ENCODE measurements around the gene SEPTIN8. TPM values are rescaled to one million over a fixed set of nuclear protein-coding genes. Genes with fewer than 3 reads are reported as not detected.

Gene SEPTIN8
- total and polyA plus RNA-seq, 2 donors (not counting 1 experiment from before 2014, with no cell fraction given) = 4.0 to 5.9 TPM

- Histone ChIP-seq H3K27ac (ENCODE audit: low read length in 2 of 2) (no peak overlapping the region), H3K4me1 (ENCODE audit: control insufficient read depth in 2 of 2, insufficient read depth in 2 of 2, low read length in 2 of 2) (peaks cover 4 to 6% of the 10 kb centered on the region in 2 donors), H3K9ac (ENCODE audit: low read length) (no peak overlapping the region), H3K36me3 (replicated peaks in 1 of 2; ENCODE audit: control extremely low read depth in 1 of 2, control insufficient read depth in 1 of 2, extremely low read depth in 1 of 2, insufficient read depth in 2 of 2, low read length in 1 of 2) (no peaks in the 10 kb centered on the region), H3K4me2 (replicated peaks; ENCODE audit: low read depth, low read length, poor library complexity, severe bottlenecking) (no peak overlapping the region), H2AFZ (ENCODE audit: insufficient read depth, low read depth, low read length, poor library complexity, severe bottlenecking) (no peak overlapping the region), H3K79me2 (ENCODE audit: control insufficient read depth, insufficient read depth, low read length) (no peaks in the 10 kb centered on the region), H4K20me1 (ENCODE audit: control insufficient read depth, insufficient read depth, low read length, poor library complexity, severe bottlenecking) (no peaks in the 10 kb centered on the region), H3K4me3 (ENCODE audit: control extremely low read depth in 1 of 5, extremely low read depth in 1 of 5, insufficient read depth in 1 of 5, low read depth in 2 of 5, low read length in 4 of 5) (no peak overlapping the region), H3K27me3 (replicated peaks in 1 of 4; ENCODE audit: control extremely low read depth in 1 of 4, control insufficient read depth in 3 of 4, insufficient read depth in 4 of 4, low read length in 3 of 4) (peaks cover 0 to 20% (median 1%) of the 10 kb centered on the region in 4 experiments), H3K9me3 (ENCODE audit: control extremely low read depth in 1 of 3, control insufficient read depth in 2 of 3, insufficient read depth in 1 of 3, low read length in 2 of 3) (peaks cover 0 to 6% (median 0%) of the 10 kb centered on the region in 3 donors)
- intact Hi-C loops (cut with micrococcal nuclease) = no loop called here
- Mint-ChIP-seq H3K27ac (peak overlapping the region; percentile 57), H3K4me3 (no peak overlapping the region), H3K9me3 (ENCODE audit: insufficient read depth) (no peaks in the 10 kb centered on the region), H3K27me3 (peaks cover 6% of the 10 kb centered on the region), H3K4me1 (peaks cover 14% of the 10 kb centered on the region)
- CTCF ChIA-PET = interaction anchor here (1.1 kb wide), 1 partner anchor 14 kb away, joined by 4 read pairs; the partner anchor contains the start of gene KIF3A
- WGBS (ENCODE audit: insufficient coverage) = 76% methylated on average over 6 of the region's 7 CpGs
- DNase-seq = peak; percentile 28
- ATAC-seq (ENCODE audit: low read depth) = no peak
- no peak for TF ChIP-seq EZH2 (IDR thresholded peaks at IDR 0.05; ENCODE audit: borderline replicate concordance, insufficient read depth, low read depth, low read length, poor library complexity, severe bottlenecking)
- TF ChIP-seq CTCF (IDR thresholded peaks at IDR 0.05) = no peak
- POLR2A ChIA-PET = no interaction called here
These were observed 25.6 kb downstream of the SEPTIN8 start for GRCh38 chr5:132751444-132751843.

GRCh38 chr5:132750471-132751230 lies 26.4 kb downstream of the SEPTIN8 start:
- ChIA-PET POLR2A (no interaction called here), CTCF (interaction anchor here (1.1 to 1.3 kb wide), 3 partner anchors 13 to 364 kb away, joined by 3 to 4 read pairs (median 3); partner anchors contain the start of gene KIF3A)
- WGBS (ENCODE audit: insufficient coverage) = 88% methylated on average over 9 of the region's 10 CpGs
- Mint-ChIP-seq H3K27me3 (peaks cover 13% of the 10 kb centered on the region), H3K27ac (peak overlapping the region; percentile 50), H3K4me1 (peaks cover 14% of the 10 kb centered on the region), H3K4me3 (no peak overlapping the region), H3K9me3 (ENCODE audit: insufficient read depth) (no peaks in the 10 kb centered on the region)
- intact Hi-C loops (cut with micrococcal nuclease) = no loop called here
- H3K4me1 ChIP-seq (ENCODE audit: control insufficient read depth in 2 of 2, insufficient read depth in 2 of 2, low read length in 2 of 2) = peaks cover 4 to 6% of the 10 kb centered on the region in 2 donors
- peaks cover 0 to 27% (median 7%) of the 10 kb centered on the region in 4 experiments for H3K27me3 ChIP-seq (replicated peaks in 1 of 4; ENCODE audit: control extremely low read depth in 1 of 4, control insufficient read depth in 3 of 4, insufficient read depth in 4 of 4, low read length in 3 of 4)
- DNase-seq (no peak), ATAC-seq (ENCODE audit: low read depth) (no peak)
- no peaks in the 10 kb centered on the region for H3K36me3 ChIP-seq (replicated peaks in 1 of 2; ENCODE audit: control extremely low read depth in 1 of 2, control insufficient read depth in 1 of 2, extremely low read depth in 1 of 2, insufficient read depth in 2 of 2, low read length in 1 of 2)
- no peaks in the 10 kb centered on the region for H4K20me1 ChIP-seq (ENCODE audit: control insufficient read depth, insufficient read depth, low read length, poor library complexity, severe bottlenecking)
- no peaks in the 10 kb centered on the region for H3K79me2 ChIP-seq (ENCODE audit: control insufficient read depth, insufficient read depth, low read length)
- no peak overlapping the region for H3K4me3 ChIP-seq (ENCODE audit: control extremely low read depth in 1 of 5, extremely low read depth in 1 of 5, insufficient read depth in 1 of 5, low read depth in 2 of 5, low read length in 4 of 5)
- H3K9ac ChIP-seq (ENCODE audit: low read length) = no peak overlapping the region
- H2AFZ ChIP-seq (ENCODE audit: insufficient read depth, low read depth, low read length, poor library complexity, severe bottlenecking) = no peak overlapping the region
- TF ChIP-seq CTCF (IDR thresholded peaks at IDR 0.05) (no peak), EZH2 (IDR thresholded peaks at IDR 0.05; ENCODE audit: borderline replicate concordance, insufficient read depth, low read depth, low read length, poor library complexity, severe bottlenecking) (no peak)
- H3K4me2 ChIP-seq (replicated peaks; ENCODE audit: low read depth, low read length, poor library complexity, severe bottlenecking) = no peak overlapping the region
- peaks cover 0 to 6% (median 0%) of the 10 kb centered on the region in 3 donors for H3K9me3 ChIP-seq (ENCODE audit: control extremely low read depth in 1 of 3, control insufficient read depth in 2 of 3, insufficient read depth in 1 of 3, low read length in 2 of 3)
- no peak overlapping the region for H3K27ac ChIP-seq (ENCODE audit: low read length in 2 of 2)
